Measurements from ENCODE around the gene HABP2.

Gene HABP2

GRCh38 chr10:113592380-113592779 is 39.5 kb downstream of the HABP2 start:
- H3K4me3 ChIP-seq (ENCODE audit: low read depth, low read length), result no peak overlapping the region

- no peak overlapping the region for H3K4me3 ChIP-seq (ENCODE audit: low read depth, low read length)
Observed at GRCh38 chr10:113594652-113595051, 41.8 kb downstream of the HABP2 start.

GRCh38 chr10:113600569-113600968 is 47.7 kb downstream of the HABP2 start:
- no peak overlapping the region for H3K4me3 ChIP-seq (ENCODE audit: low read depth, low read length)

DNA sequence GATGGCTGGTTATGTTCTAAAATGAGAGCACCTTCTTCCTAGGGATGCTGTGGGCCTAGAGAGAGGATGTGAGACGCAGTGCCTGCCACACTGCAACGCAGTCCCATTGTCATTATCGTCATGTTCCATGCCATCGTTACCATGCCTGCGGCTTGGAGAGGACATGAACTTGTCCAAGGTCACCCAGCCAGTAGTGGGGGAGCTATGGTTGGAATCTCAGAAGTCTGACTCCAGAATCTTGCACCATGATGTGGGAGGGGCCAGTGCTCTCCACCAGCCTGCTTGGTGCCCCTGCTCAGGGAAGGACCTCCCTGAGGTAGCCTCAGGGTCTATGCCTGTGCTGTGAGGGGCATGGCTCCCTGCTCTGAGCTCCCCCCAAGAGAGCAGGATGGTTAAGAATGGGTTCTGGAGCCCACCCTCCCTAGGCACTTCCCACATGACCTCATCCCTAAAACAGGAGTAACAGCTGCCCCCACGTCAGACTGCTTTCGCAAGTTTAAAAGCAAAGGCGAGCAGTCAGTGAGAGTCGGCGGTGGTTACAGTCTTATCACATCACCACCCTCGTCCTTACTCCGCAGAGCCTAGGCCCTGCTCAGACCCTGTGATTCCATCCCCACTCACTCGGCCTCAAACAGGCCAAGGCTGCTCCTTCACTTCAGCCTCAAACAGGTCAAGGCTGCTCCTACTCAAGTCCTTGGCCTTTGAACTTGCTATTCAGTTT is 50.4 kb downstream of the HABP2 start:
- H3K4me3 ChIP-seq (ENCODE audit: low read depth, low read length), result no peak overlapping the region

- H3K4me3 ChIP-seq (ENCODE audit: low read depth, low read length), result no peak overlapping the region
Observed at GRCh38 chr10:113604572-113604971, 51.7 kb downstream of the HABP2 start.

DNA sequence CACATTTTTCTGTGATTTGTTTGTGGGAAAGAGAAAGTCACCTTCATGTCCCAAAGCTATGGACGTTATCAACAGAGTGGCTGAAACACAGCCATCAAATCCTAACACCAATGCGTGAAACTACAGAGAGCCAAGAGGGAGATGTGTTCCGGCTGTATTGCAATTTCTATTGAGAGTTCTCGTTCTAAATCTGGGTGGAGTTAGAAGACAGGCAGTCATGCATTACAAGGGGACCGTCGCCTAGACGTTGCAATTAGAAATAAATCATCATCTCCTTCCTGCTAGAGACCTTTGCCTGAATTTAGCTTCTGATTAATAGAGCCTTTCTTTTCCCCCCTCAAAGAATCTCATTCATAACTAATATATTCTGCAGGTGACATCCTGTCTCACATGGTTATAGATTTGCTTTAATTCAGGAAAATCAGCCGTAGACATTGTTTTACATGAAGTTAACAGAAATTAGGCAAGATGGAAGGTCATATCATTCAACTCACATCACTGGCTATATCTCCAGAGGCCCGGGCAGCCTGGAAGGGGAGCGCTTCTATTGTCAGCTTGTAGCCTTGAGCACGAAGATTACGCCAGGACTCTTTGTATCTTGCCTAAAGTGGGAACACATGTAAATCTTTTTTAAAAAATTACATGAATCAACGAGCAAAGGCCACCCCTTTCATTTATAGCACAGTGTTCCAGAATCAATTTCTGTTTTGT is 52.6 kb downstream of the HABP2 start:
- H3K4me3 ChIP-seq (ENCODE audit: low read depth, low read length), result no peak overlapping the region

- H3K4me3 ChIP-seq (ENCODE audit: low read depth, low read length), result no peak overlapping the region
Observed at GRCh38 chr10:113609704-113610108, 56.9 kb downstream of the HABP2 start.

DNA sequence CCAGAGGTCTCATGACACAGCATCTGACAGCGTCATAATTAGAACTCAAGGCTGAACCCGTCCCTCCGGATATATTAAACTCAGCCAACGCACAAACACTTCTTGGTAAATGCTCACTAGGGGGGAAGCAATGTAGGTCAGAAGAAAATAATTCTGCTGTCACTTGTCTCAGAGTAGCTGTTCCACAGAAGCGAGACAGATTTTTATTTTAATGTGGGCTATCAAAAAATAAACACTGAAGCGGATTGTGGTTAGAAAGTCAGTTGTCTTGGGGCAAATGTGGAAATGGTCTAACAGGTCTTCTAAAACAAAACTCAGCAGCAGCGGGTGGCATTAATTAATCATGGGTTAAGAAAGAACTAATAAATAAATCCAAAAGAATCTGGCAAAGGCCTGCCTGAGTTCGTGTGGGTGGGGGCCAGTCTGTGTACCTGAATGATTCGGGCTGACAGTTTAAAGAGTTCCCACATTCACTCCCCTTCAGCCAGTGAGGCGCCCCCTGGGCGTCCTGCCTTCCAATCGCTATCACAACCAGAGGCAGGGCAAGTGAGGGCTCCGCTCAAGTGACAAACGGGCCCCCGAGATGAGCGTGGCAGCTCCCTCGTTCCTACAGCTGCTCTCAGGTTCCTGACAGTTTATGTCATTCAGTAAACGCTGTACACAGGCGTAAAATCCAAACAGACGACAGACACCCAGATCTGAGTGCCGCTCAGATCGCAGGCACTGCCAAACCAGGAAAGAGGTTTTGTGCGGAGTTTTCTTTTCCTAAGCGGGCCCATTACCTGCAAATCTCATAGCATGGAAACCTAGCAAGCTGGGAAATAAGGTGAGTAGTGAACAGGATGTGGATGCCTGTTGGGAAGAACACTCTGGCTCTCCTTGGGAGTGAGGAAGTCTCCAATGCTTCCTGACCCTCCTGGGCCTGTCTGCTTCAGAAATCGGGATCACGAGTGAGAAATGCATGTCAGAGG is 58.1 kb downstream of the HABP2 start:
- H3K4me3 ChIP-seq (ENCODE audit: low read depth, low read length), result no peak overlapping the region

- no peak overlapping the region for H3K4me3 ChIP-seq (ENCODE audit: low read depth, low read length)
Observed at GRCh38 chr10:113612154-113612553, 59.3 kb downstream of the HABP2 start.

DNA sequence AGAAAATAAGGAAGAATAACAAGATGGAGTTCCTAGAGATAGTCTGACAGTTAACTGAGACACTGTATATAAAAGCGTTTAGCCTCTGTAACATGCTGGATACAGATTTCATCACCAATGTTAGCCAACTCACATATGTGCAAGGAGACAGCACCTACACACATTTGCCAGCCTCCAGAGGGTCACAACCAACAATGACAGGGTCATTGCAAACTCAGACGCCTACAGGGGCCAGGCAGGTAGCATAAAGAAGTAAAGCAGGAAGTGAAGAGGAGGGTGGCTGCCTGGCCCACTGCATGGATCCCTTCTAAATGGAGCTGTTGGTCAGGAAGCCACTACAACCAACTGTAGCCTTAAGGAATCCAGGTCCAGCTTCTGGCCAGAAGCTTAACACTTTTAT is 60.6 kb downstream of the HABP2 start:
- H3K4me3 ChIP-seq (ENCODE audit: low read depth, low read length), result no peak overlapping the region

DNA sequence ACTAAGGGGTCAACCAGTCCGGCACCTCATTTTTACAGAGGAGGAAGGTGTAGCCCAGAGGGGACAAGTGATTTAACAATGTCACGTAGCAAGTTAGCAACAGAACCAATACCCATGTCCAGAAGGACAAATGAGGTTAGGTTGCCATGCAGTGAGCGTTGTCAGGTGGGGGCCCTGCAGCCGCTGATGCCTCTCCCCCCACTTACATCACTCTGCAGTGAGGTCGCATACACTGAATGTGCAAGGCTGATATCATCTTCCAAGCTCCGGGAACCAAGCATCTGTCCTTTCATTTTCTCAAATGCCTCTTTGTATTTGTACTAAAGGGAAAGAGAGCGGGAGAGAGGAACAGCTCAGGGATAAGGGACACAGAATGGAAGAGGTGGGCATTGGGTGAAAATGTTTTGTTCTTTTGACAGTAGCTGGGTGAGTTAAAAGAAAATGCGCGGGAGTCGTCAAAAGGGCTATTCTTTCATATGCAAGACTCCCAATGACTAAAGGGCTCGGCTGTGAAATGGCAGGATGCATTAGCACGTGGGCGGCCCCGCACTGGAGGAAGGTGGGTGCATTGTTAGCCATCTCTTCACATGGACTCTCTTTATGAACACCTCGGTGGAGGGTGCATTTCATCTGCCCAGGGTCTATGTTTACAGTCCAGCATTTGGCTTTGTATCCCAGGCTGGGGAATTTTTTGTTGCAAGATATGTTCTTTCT is 61.3 kb downstream of the HABP2 start:
- H3K4me3 ChIP-seq (ENCODE audit: low read depth, low read length), result no peak overlapping the region

- H3K4me3 ChIP-seq (ENCODE audit: low read depth, low read length), result no peak overlapping the region
Observed at GRCh38 chr10:113616244-113617074, 63.6 kb downstream of the HABP2 start.

DNA sequence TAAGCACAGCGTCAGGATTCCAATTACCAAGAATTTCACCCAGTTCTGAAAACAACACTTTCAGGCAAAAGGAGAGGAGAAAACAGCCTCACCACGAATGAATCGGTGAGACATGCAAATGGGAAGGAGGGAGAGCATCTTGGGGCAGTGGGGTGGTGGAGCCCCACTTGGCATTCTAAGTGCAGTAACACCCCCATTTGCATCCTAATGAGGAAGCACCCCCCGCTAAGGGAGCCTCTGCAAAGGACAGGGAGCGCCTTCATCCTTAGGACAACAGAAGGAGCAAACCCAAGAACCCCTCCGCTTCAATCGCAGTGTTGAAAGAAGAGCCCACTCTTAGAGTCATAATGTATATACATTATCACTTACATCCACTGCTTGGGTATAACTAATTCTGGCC is 64.2 kb downstream of the HABP2 start:
- no peak overlapping the region for H3K4me3 ChIP-seq (ENCODE audit: low read depth, low read length)

DNA sequence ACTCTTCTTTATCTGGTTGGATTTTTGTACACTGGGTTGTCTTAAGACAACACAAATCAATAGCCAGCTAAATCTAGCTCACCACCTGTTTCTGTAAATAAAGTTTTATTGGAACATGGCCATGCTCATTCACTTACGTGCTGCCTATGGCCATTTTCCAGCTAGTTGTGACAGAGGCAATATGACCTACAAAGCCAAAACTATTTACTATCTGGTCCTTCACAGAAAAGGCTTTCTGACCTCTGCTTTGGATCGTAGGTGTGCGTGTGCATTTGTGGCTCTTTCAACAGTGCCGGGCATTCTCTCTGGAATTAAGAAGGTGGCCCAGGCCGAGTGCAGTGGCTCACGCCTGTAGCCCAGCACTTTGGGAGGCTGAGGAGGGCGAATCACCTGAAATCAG is 65.5 kb downstream of the HABP2 start:
- H3K4me3 ChIP-seq (ENCODE audit: low read depth, low read length), result no peak overlapping the region

- H3K4me3 ChIP-seq (ENCODE audit: low read depth, low read length), result no peak overlapping the region
Observed at GRCh38 chr10:113619401-113619800, 66.5 kb downstream of the HABP2 start.

GRCh38 chr10:113620511-113620910 is 67.7 kb downstream of the HABP2 start:
- no peak overlapping the region for H3K4me3 ChIP-seq (ENCODE audit: low read depth, low read length)

DNA sequence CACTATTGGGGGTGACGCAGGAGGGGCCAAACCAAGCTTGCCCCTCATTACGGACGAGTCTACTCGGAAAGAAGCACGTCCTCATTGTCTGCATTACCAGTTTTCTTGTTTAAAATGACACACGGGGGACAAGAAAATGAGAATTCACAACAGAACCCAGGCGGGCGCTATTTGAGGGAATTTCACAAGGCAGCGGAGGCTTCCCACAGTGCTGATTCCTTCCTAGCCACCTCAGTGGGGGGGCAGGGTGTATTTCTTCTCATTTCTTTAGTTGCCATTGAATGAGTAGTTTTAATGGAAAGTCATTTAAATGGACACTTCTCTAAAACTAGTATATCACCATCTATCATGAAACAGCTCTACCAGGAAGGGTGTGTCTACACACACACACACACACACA is 68.1 kb downstream of the HABP2 start:
- no peak overlapping the region for H3K4me3 ChIP-seq (ENCODE audit: low read depth, low read length)

DNA sequence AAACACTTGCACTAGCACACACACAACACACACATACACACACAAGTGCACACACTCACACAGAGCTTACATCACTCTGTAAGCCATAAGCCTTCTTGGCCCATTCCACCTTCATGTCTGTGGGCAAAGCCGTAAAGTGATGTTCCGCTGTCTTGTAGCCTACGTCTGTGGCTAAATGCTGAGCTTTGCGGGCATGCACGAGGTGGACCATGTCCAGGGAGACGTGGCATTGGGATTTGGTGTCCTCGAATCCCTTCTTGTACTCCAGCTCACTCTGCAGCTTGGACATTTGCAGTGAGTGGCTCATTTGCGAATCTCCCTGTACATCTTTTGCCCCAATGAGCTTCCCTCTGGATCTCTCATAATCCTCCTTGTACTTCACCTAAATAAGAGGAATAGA is 68.9 kb downstream of the HABP2 start:
- H3K4me3 ChIP-seq (ENCODE audit: low read depth, low read length), result no peak overlapping the region

DNA sequence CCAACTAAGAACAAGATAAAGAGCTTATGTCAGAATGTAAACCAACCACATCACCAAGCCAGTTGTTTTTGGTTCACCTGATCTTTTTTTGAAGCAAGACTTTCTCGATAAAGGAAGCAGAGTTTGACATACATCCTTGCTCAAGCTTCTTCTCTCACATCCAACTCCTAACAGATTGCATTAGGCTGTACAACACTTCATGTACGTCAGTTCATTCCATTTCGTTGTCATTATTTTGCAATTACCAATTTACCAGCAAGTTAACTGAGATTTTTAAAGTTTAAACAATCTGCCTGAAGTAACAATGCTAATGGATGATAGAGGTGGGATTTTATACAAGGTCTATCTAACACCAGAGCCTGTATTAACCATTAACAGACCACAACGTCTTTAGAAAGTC is 70.0 kb downstream of the HABP2 start:
- H3K4me3 ChIP-seq (ENCODE audit: low read depth, low read length), result no peak overlapping the region

All from iPS-11a (cell line).